Suprapubic skin (tissue), 3 donors: ENCODE measurements around the gene GDF2.

Experiments
- CTCF ChIP-seq, 2 donors: fragments of 200-600 bp in 1 of 2; fragments of 450-650 bp in 1 of 2; sonication (generic) in 1 of 2; IDR thresholded peaks; one replicate each; pipeline ENCODE4 v1.5.1; 2016 to 2019; ENCODE audit warnings: antibody characterized with exemption in 2 of 2, mild to moderate bottlenecking in 1 of 2, moderate library complexity in 1 of 2
- EP300 ChIP-seq: sonication (generic); formaldehyde crosslinking; IDR thresholded peaks from one replicate; pipeline ENCODE4 v1.6.1; 2017; ENCODE audit warnings: antibody characterized with exemption

GRCh38 chr10:47348138-47348651 lies 25.9 kb downstream of the GDF2 start, which contains the start of gene RBP3:
- TF ChIP-seq EP300, result no peak
- no peak for TF ChIP-seq CTCF (IDR thresholded peaks at IDR 0.05)
